Measurements from ENCODE around the gene EXOC3L1.

DNA sequence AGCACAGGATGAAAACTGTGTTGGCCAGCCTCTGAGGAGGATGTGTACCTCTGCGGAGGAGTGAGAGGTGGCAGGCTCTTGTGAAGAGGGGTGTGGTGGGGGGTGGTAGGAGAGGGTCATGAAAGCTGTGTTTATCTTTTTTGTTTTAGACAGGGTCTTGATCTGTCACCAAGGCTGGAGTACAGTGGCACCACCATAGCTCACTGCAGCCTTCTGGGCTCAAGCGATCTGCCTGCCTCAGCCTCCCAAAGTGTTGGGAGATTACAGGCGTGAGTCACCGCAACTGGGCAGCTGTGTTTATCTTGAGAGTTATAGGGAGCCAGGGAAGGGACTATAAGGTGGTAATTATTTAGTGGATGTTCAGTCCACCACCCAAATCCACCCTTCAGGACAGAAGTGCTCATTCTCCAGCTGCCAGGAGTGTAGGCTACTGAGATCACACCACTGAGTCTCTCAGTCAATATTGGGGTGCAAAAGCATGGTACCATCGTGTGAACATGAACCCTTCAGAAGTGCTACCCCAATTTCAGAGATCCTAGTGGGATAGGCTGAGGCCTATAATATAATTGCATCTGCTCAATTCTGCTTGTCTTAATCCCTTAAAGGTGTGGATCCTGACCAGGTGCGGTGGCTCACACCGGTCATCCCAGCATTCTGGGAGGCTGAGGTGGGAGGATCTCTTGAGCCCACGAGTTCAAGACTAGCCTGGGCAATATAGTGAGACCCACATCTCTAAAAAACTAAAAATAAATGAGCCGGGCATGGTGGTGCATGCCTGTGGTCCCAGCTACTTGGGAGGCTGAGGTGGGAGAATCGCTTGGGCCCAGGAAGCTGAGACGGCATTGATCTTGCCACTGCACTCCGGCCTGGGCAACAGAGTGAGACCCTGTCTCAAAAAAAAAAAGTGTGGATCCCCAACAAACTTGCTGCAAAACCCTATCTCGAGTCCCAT lies 788 bp upstream of the EXOC3L1 start:
- TF ChIP-seq ESRRG (CRISPR knock-in tag; IDR thresholded peaks at IDR 0.05) (no peak), GLIS3 (CRISPR knock-in tag; IDR thresholded peaks at IDR 0.05) (no peak), ZFP3 (CRISPR knock-in tag; IDR thresholded peaks at IDR 0.05) (no peak), ZNF8 (CRISPR knock-in tag; IDR thresholded peaks at IDR 0.05) (no peak), PPARA (CRISPR knock-in tag; IDR thresholded peaks at IDR 0.05; ENCODE audit: borderline replicate concordance) (no peak), ZC3H10 (CRISPR knock-in tag; IDR thresholded peaks at IDR 0.05) (no peak)
- TF ChIP-seq, protein P1, sequence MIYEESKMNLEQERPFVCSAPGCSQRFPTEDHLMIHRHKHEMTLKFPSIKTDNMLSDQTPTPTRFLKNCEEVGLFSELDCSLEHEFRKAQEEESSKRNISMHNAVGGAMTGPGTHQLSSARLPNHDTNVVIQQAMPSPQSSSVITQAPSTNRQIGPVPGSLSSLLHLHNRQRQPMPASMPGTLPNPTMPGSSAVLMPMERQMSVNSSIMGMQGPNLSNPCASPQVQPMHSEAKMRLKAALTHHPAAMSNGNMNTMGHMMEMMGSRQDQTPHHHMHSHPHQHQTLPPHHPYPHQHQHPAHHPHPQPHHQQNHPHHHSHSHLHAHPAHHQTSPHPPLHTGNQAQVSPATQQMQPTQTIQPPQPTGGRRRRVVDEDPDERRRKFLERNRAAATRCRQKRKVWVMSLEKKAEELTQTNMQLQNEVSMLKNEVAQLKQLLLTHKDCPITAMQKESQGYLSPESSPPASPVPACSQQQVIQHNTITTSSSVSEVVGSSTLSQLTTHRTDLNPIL (CRISPR knock-in tag; IDR thresholded peaks at IDR 0.05; ENCODE audit: low read depth) = no peak
- TF ChIP-seq, protein P2, sequence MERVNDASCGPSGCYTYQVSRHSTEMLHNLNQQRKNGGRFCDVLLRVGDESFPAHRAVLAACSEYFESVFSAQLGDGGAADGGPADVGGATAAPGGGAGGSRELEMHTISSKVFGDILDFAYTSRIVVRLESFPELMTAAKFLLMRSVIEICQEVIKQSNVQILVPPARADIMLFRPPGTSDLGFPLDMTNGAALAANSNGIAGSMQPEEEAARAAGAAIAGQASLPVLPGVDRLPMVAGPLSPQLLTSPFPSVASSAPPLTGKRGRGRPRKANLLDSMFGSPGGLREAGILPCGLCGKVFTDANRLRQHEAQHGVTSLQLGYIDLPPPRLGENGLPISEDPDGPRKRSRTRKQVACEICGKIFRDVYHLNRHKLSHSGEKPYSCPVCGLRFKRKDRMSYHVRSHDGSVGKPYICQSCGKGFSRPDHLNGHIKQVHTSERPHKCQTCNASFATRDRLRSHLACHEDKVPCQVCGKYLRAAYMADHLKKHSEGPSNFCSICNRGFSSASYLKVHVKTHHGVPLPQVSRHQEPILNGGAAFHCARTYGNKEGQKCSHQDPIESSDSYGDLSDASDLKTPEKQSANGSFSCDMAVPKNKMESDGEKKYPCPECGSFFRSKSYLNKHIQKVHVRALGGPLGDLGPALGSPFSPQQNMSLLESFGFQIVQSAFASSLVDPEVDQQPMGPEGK (CRISPR knock-in tag; IDR thresholded peaks at IDR 0.05; ENCODE audit: borderline replicate concordance) = no peak

Measured in SK-N-SH treated with all-trans-retinoic acid at 6 μM for 48 hours (cell line).